IMR-90 (cell line): Measurements from ENCODE around the gene WDR49. TPM values are rescaled to one million over a fixed set of nuclear protein-coding genes. Genes with fewer than 3 reads are reported as not detected.
A peak's percentile ranks its signal among the peaks of the same experiment; 100 is the strongest.

Experiments used
- ATAC-seq: fragments of 200-7000 bp; cut with Tn5 transposase; 2 replicates; pipeline ENCODE4 v1.9.1; 2020; ENCODE audit warnings: low read depth, mild to moderate bottlenecking, moderate library complexity
- BruUV-seq: library from RNA; stranded (reverse); fragments of 400-500 nt; replicated peaks from 2 replicates; lab custom pipeline; 2021; lab: Mats Ljungman, UMichigan
- CTCF ChIA-PET: fragments of 300-600 bp; formaldehyde crosslinking; extraction: SDS; loops from one replicate; lab custom pipeline; 2021; ENCODE audit warnings: antibody characterized with exemption; lab: Yijun Ruan, JAX
- POLR2A ChIA-PET: fragments of 300-600 bp; sonication (Branson Sonifier 250); formaldehyde crosslinking; loops from one replicate; lab custom pipeline; 2022; ENCODE audit warnings: antibody characterized with exemption; ENCODE audit not compliant: unreplicated experiment; lab: Charles Lee
- DNase-seq: peaks from one replicate; pipeline ENCODE4 v3.0.0; 2013
- H2AFZ ChIP-seq: replicated peaks from 2 replicates; pipeline ENCODE3; 2013; ENCODE audit warnings: low read length, mild to moderate bottlenecking; ENCODE audit not compliant: poor library complexity
- H2AK5ac ChIP-seq: 2 replicates; pipeline ENCODE4 v1.6.1; 2013; ENCODE audit warnings: low read depth, low read length, inconsistent platforms
- H2AK9ac ChIP-seq: replicated peaks from 2 replicates; pipeline ENCODE3; 2013; ENCODE audit warnings: mild to moderate bottlenecking, low read depth, low read length, moderate library complexity; ENCODE audit not compliant: poor library complexity
- H2BK120ac ChIP-seq: 2 replicates; pipeline ENCODE4 v1.6.1; 2013; ENCODE audit warnings: low read depth, low read length, inconsistent platforms
- H2BK15ac ChIP-seq: 3 replicates; pipeline ENCODE4 v1.6.1; 2013; ENCODE audit warnings: low read depth, low read length, inconsistent platforms
- H2BK20ac ChIP-seq: 2 replicates; pipeline ENCODE4 v1.6.1; 2013; ENCODE audit warnings: low read depth, mild to moderate bottlenecking, inconsistent platforms, low read length, moderate library complexity
- H2BK5ac ChIP-seq: 2 replicates; pipeline ENCODE4 v1.6.1; 2013; ENCODE audit warnings: mild to moderate bottlenecking, low read depth, low read length, inconsistent platforms; ENCODE audit not compliant: poor library complexity, severe bottlenecking
- H3K14ac ChIP-seq: replicated peaks from 2 replicates; pipeline ENCODE4 v1.6.1; 2013; ENCODE audit warnings: low read depth, low read length, inconsistent platforms
- H3K18ac ChIP-seq: 2 replicates; pipeline ENCODE4 v1.6.1; 2013; ENCODE audit warnings: low read depth, low read length, control low read depth
- H3K23ac ChIP-seq: 2 replicates; pipeline ENCODE4 v1.6.1; 2013; ENCODE audit warnings: low read depth, low read length, inconsistent platforms
- H3K27ac ChIP-seq: 2 replicates; pipeline ENCODE4 v1.5.1; 2013; ENCODE audit warnings: mild to moderate bottlenecking, control low read depth, low read length; ENCODE audit not compliant: insufficient read depth
- H3K27me3 ChIP-seq: 2 replicates; pipeline ENCODE4 v1.6.1; 2013; ENCODE audit warnings: low read length; ENCODE audit not compliant: control insufficient read depth, insufficient read depth
- H3K36me3 ChIP-seq: 2 replicates; pipeline ENCODE4 v1.6.1; 2013; ENCODE audit warnings: low read length, mixed read lengths; ENCODE audit not compliant: control insufficient read depth, insufficient read depth
- H3K4ac ChIP-seq: 2 replicates; pipeline ENCODE4 v1.6.1; 2013; ENCODE audit warnings: low read depth, low read length, inconsistent platforms
- H3K4me1 ChIP-seq: 2 replicates; pipeline ENCODE4 v1.6.1; 2013; ENCODE audit warnings: low read length, mixed read lengths; ENCODE audit not compliant: control insufficient read depth, insufficient read depth
- H3K4me2 ChIP-seq: 2 replicates; pipeline ENCODE4 v1.6.1; 2013; ENCODE audit warnings: low read depth, mild to moderate bottlenecking, control low read depth, low read length, moderate library complexity
- H3K4me3 ChIP-seq: 2 replicates; pipeline ENCODE4 v1.5.1; 2013; ENCODE audit warnings: low read depth, mild to moderate bottlenecking, control low read depth, low read length, moderate library complexity; ENCODE audit not compliant: insufficient read depth
- H3K56ac ChIP-seq: 2 replicates; pipeline ENCODE4 v1.6.1; 2013; ENCODE audit warnings: low read length, inconsistent platforms; ENCODE audit not compliant: insufficient read depth; ENCODE audit errors: extremely low read depth
- H3K79me1 ChIP-seq, 2 experiments: 2 replicates each; pipeline ENCODE4 v1.6.1; 2013; ENCODE audit warnings: low read length in 2 of 2, inconsistent platforms in 1 of 2, low read depth in 1 of 2
- H3K9ac ChIP-seq: 2 replicates; pipeline ENCODE4 v1.6.1; 2013; ENCODE audit warnings: low read depth, low read length, control low read depth
- H3K9me1 ChIP-seq: 2 replicates; pipeline ENCODE4 v1.6.1; 2013; ENCODE audit warnings: low read length, inconsistent platforms; ENCODE audit not compliant: insufficient read depth
- H3K9me3 ChIP-seq: 2 replicates; pipeline ENCODE4 v1.6.1; 2013; ENCODE audit warnings: low read length; ENCODE audit not compliant: control insufficient read depth, insufficient read depth
- H4K20me1 ChIP-seq: 2 replicates; pipeline ENCODE4 v1.6.1; 2013; ENCODE audit warnings: low read length, inconsistent platforms; ENCODE audit not compliant: insufficient read depth
- H4K5ac ChIP-seq: 2 replicates; pipeline ENCODE4 v1.6.1; 2013; ENCODE audit warnings: mild to moderate bottlenecking, low read depth, low read length, control low read depth
- H4K8ac ChIP-seq, 2 experiments: 2 replicates each; pipeline ENCODE4 v1.6.1; 2013; ENCODE audit warnings: low read depth in 2 of 2, low read length in 2 of 2, control low read depth in 1 of 2, inconsistent platforms in 1 of 2
- H4K91ac ChIP-seq: 2 replicates; pipeline ENCODE4 v1.6.1; 2013; ENCODE audit warnings: low read depth, low read length, inconsistent platforms; ENCODE audit not compliant: insufficient read depth
- CEBPB ChIP-seq: IDR thresholded peaks from 2 replicates; pipeline ENCODE4 v1.6.1; 2012; ENCODE audit warnings: low read depth, low read length, improper control_type of control experiment
- MAZ ChIP-seq: IDR thresholded peaks from 2 replicates; pipeline ENCODE4 v1.6.1; 2012; ENCODE audit warnings: low read depth, mild to moderate bottlenecking, low read length, improper control_type of control experiment, moderate library complexity, borderline replicate concordance
- NFE2L2 ChIP-seq: fragments of 150-350 bp; IDR thresholded peaks from 2 replicates; pipeline ENCODE4 v1.6.1; 2016; ENCODE audit warnings: low read depth, mild to moderate bottlenecking, low read length
- WGBS, 2 experiments: methylation state at CpG; one replicate each; pipeline versions ENCODE4 v1.1.5 to v1.1.7; 2013; ENCODE audit warnings: missing lambda C conversion rate in 2 of 2; ENCODE audit not compliant: insufficient read length in 1 of 2; ENCODE audit errors: extremely low coverage in 2 of 2; 5-methylcytosine and 5-hydroxymethylcytosine counted together
- dilution Hi-C: fragments of 300-500 bp; cut with HindIII; formaldehyde crosslinking; loops from one replicate; pipeline ENCODE4 v1.14.3; 2018; ENCODE audit warnings: low sequenced_read_pairs; ENCODE audit not compliant: unreplicated experiment
- in situ Hi-C: fragments of 300-500 bp; cut with MboI; formaldehyde crosslinking; loops from 3 replicates; pipeline ENCODE4 v1.14.3; 2019; ENCODE audit warnings: low sequenced_read_pairs, inconsistent platforms, mixed read lengths
- intact Hi-C: fragments of 100-400 bp; cut with micrococcal nuclease; formaldehyde crosslinking; loops from 2 replicates; pipeline ENCODE4 v1.10.0; 2022
- polyA plus RNA-seq, 3 experiments: library from polyadenylated mRNA; depleted of rRNA; stranded (reverse); fragments of >200 nt; gene quantifications; 2 replicates each; pipeline ENCODE4 v1.2.3, GENCODE V29; 2012; ENCODE audit warnings: low replicate concordance in 1 of 3
- total RNA-seq: library from RNA; depleted of rRNA; stranded (reverse); fragments of >200 nt; gene quantifications from 2 replicates; pipeline ENCODE4 v1.2.3, GENCODE V29; 2012

The WDR49 gene
- total and polyA plus RNA-seq, 2 of the 4 experiments (the other 2 are of a cell fraction): not detected

DNA sequence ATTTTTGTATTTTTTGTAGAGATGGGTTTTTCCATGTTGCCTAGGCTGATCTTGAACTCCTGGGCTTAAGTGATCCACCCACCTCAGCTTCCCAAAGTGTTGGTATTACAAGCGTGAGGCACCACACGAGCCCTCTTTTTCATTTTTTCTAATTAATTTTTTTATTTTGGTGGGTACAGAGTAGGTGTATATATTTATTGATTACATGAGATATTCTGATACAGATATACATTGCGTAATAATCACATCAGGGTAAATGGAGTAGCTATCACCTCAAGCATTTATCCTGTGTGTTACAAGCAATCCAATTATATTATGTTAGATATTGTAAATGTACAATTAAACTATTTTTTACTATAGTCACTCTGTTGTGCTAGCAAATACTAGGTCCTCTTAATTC is 66.1 kb downstream of the WDR49 start:
- WGBS, 2 experiments: no CpG with 5 or more reads among the region's 3 CpGs
- H2AK5ac ChIP-seq: no peak overlapping the region
- H4K5ac ChIP-seq: no peak overlapping the region
- CTCF ChIA-PET: no interaction called here
- in situ Hi-C loops (no loop called here), intact Hi-C loops (no loop called here), dilution Hi-C loops (no loop called here)
- H3K27me3 ChIP-seq: no peaks in the 10 kb centered on the region
- H2AK9ac ChIP-seq: no peak overlapping the region
- H2BK5ac ChIP-seq: no peak overlapping the region
- TF ChIP-seq CEBPB (peak; percentile 81), MAZ (no peak), NFE2L2 (no peak)
- no peak overlapping the region for H3K18ac ChIP-seq
- H4K8ac ChIP-seq: no peak overlapping the region
- H3K27ac ChIP-seq: no peak overlapping the region
- DNase-seq: no peak
- POLR2A ChIA-PET: no interaction called here
- H3K4me3 ChIP-seq: no peak overlapping the region
- no peak overlapping the region for H3K4me2 ChIP-seq
- H2BK15ac ChIP-seq: no peak overlapping the region
- H3K4ac ChIP-seq: no peak overlapping the region
- no peak overlapping the region for H2AFZ ChIP-seq
- no peaks in the 10 kb centered on the region for H4K20me1 ChIP-seq
- ATAC-seq: no peak
- H3K23ac ChIP-seq: no peak overlapping the region
- no peak overlapping the region for H4K91ac ChIP-seq
- no peak overlapping the region for H3K56ac ChIP-seq
- H3K36me3 ChIP-seq: no peaks in the 10 kb centered on the region
- no peaks in the 10 kb centered on the region for H3K79me1 ChIP-seq
- H3K9me3 ChIP-seq: peaks cover under 1% of the 10 kb centered on the region; the same call in 1 of the 2 replicates
- no peak overlapping the region for H2BK20ac ChIP-seq
- BruUV-seq: no TSS peak
- no peak overlapping the region for H3K14ac ChIP-seq
- no peaks in the 10 kb centered on the region for H3K9me1 ChIP-seq
- no peak overlapping the region for H2BK120ac ChIP-seq
- H3K9ac ChIP-seq: no peak overlapping the region
- H3K4me1 ChIP-seq: no peaks in the 10 kb centered on the region
